DMS153 (cell line): ENCODE data around the gene CAPN8.

Experiments used
- DNase-seq: peaks from one replicate; lab custom pipeline; 2025; lab: John Stamatoyannopoulos, UW

CAPN8 gene

GRCh38 chr1:223617323-223618070 is 48.0 kb downstream of the CAPN8 start:
- DNase-seq = no peak

GRCh38 chr1:223616586-223616985 is 48.9 kb downstream of the CAPN8 start:
- no peak for DNase-seq

- DNase-seq = no peak
These were observed 53.6 kb downstream of the CAPN8 start for GRCh38 chr1:223611936-223612335.

- no peak for DNase-seq
These were observed 55.5 kb downstream of the CAPN8 start for GRCh38 chr1:223609977-223610376.

GRCh38 chr1:223609066-223609465 is 56.4 kb downstream of the CAPN8 start:
- DNase-seq = no peak

DNA sequence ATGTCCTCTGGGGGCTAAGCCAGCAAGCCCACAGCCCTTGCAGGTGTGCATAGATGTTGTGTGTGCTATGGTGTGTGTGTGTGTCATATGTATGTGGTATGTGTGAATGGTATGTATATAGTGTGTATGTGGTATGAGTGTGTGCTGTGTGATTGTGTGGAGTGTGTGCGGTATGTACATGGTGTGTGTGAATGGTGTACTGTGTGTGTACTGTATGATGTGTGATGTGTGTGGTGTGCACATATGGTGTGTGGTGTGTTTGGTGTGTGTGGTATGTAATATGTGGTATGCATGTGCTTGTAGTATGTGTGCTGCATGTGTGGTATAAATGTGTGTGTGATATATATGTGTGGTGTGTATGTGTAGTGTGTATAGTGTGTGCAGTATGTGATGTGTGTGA is 107.0 kb downstream of the CAPN8 start:
- no peak for DNase-seq

DNA sequence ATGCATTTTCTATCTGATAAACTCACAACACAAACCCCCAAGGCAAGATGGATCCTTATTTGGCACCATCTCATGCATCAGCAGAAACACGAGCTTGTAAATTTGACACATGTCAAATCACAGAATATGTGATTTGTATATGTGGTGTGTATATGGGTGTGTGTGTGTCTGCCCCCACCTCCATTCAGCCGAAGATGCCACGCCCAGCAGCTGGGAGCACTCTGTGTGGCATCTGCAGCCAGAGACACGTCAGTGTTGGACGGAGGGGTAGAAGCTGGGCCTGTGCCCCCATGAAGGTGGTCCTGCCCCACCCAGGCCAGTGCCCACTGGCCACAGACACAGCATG is 108.4 kb downstream of the CAPN8 start:
- no peak for DNase-seq

DNA sequence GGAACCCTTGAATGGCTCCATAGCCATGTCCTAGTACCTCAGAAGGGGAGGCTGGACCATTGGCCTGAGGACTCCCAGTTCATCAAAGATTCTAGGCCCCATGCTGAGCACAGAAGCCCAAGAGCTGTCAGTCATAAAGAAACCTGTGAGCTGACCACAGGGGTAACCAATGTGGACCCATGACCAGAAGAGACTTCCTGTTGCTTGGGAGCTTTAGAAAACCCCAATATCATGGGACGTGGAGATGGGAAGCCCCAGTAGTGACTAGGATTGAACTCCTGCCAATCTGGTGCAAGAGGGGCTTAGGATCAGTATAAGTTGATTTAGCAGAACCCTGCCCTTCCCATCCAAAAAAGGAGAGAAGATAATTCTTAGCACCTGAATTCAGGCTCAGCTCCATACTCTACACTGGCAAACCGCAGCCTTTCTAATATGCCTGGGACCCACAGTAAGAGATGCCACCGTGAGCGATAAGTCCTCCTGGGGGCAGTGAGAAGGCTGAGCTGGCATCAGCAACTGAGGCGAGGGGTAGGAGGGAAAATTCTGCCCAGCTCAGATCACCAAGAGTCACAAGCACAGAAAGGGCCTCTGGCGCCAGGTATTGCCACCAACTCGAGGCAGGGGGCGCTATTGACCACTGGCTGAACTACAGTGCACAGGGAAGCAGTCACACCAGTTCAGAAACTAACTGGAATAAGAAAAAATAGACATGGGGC is 108.9 kb downstream of the CAPN8 start:
- DNase-seq = no peak

- DNase-seq = no peak
These were observed 111.5 kb downstream of the CAPN8 start for GRCh38 chr1:223553957-223554356.

DNA sequence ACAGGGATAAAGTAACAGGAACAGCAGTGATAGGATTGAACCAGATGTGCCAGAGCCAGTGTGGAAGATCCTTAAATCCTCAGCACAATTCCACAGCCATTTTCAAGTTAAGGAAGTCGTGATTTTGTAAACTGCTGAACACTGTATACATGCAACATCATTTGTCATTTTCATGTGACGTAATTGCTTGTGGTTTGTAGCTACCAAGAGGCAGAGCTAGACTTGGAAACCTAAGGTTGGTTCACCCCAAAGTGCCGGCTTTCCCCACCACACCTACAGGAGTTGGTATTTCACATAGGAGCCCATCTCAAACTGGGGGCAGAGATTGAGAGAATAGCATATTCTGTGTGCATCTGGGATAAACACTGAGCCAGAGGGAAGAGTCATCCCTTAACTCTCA is 113.9 kb downstream of the CAPN8 start:
- no peak for DNase-seq

- no peak for DNase-seq
These were observed 115.8 kb downstream of the CAPN8 start for GRCh38 chr1:223549740-223550139.

- no peak for DNase-seq
These were observed 118.0 kb downstream of the CAPN8 start for GRCh38 chr1:223547316-223548114.

GRCh38 chr1:223545343-223545742 is 120.2 kb downstream of the CAPN8 start:
- no peak for DNase-seq

GRCh38 chr1:223543560-223543959 is 121.9 kb downstream of the CAPN8 start:
- DNase-seq = no peak

DNA sequence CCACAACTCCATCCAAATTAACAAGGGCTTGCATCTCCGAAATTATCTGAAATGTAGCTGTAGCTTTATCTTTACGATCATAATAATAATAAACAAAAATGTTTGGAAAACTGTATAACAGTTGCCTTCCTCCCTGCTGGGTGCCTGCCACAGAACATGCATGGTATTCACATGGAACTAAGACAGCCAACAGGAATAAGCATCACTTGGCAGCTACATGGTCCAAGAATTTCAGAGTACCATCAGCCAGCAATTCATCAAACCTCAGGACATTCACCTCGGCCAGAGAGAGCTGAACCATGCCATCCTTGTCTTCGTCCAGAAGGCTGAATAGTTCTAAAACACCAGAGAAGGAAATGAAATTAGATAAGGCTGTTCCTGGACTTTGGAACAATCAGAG is 122.7 kb downstream of the CAPN8 start:
- DNase-seq = no peak

DNA sequence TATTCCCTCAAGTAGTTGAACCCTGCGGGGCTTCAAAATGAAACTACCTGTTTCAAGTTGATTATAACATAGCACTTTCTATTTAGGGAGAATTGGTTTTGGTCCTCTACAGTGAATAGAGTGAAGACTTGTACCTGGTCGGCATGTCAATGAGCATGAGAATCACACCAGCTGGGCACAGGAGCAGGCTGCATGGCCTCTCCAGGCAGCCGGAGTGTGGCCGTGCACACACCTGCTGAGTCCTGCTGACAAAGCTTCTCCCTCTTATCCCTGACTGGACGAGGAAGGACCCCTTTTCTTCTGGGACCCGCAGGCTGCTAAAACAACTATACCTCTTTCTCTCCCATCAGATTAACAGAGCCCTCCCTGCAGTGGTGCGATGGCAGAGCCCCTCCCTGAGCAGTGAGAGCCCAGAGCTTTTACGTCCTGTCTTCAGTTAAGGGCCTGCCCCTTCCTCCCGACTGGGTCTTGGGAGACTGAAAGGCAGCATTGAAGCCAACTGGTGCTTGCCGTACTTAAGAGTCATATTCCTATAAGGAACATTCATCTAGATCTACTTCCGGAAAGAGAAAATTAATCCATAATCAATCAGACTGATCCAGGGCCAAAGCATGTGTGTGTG is 124.9 kb downstream of the CAPN8 start:
- no peak for DNase-seq

- DNase-seq = no peak
These were observed 125.8 kb downstream of the CAPN8 start for GRCh38 chr1:223539750-223540149.

DNA sequence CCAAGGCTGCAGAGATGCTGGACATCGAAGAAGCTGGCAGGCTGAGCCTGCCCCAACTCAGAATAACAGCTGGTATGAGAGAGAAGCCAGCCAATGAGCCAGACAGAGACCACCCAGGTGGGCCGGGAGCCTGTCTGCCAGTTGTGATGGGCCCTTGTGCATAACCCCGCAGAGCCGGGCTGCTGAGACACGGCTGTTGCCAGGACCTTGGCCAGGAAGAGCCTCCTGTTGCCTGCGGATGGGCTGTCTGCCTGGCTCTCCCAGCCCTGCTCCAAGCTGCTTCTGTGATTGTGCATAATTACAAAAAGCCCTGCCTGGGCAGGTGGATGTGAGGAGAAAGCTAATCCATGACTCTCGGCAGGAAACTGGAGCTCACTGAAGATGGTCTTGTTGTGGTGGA is 126.5 kb downstream of the CAPN8 start:
- DNase-seq = no peak

- DNase-seq = no peak
These were observed 130.2 kb downstream of the CAPN8 start for GRCh38 chr1:223535319-223535718.

- DNase-seq = no peak
These were observed 130.8 kb downstream of the CAPN8 start for GRCh38 chr1:223534677-223535076.

GRCh38 chr1:223533708-223534107 is 131.8 kb downstream of the CAPN8 start:
- no peak for DNase-seq

GRCh38 chr1:223531742-223532341 is 133.7 kb downstream of the CAPN8 start:
- DNase-seq = peak; percentile 16
